H1 (cell line): ENCODE measurements around the gene MAGI1. TPM values are rescaled to one million over a fixed set of nuclear protein-coding genes. Genes with fewer than 3 reads are reported as not detected.

Experiments used
- CTCF ChIA-PET: fragments of 300-600 bp; sonication (Branson Sonifier 250); formaldehyde crosslinking; loops from one replicate; lab custom pipeline; 2021; ENCODE audit not compliant: partially characterized antibody; lab: Charles Lee
- POLR2A ChIA-PET: fragments of 300-600 bp; sonication (Branson Sonifier 250); formaldehyde crosslinking; loops from one replicate; lab custom pipeline; 2021; ENCODE audit warnings: inconsistent platforms; ENCODE audit not compliant: partially characterized antibody; lab: Charles Lee
- DNase-seq, 2 experiments: peaks; one replicate each; pipeline versions ENCODE4 v3.0.0 to v3.0.0-alpha.2; 2010 to 2022; ENCODE audit warnings: low spot score in 2 of 2, low read depth in 1 of 2, mixed read lengths in 1 of 2
- FAIRE-seq: peaks from 2 replicates; lab custom pipeline; 2011; peaks lifted over from hg19 to GRCh38; lab: Jason Lieb, UNC
- H2AFZ ChIP-seq: 2 replicates; pipeline ENCODE4 v1.8.1; 2012; ENCODE audit warnings: low read length, inconsistent platforms
- H2AK5ac ChIP-seq: 2 replicates; pipeline ENCODE4 v1.6.1; 2013; ENCODE audit warnings: low read depth, low read length
- H2BK120ac ChIP-seq: replicated peaks from 2 replicates; pipeline ENCODE3; 2013; ENCODE audit warnings: low read depth, low read length, inconsistent platforms
- H2BK12ac ChIP-seq: 2 replicates; pipeline ENCODE4 v1.6.1; 2013; ENCODE audit warnings: low read depth, low read length
- H2BK15ac ChIP-seq: 2 replicates; pipeline ENCODE4 v1.6.1; 2013; ENCODE audit warnings: low read length
- H2BK20ac ChIP-seq: 2 replicates; pipeline ENCODE4 v1.6.1; 2013; ENCODE audit warnings: low read length
- H2BK5ac ChIP-seq: 2 replicates; pipeline ENCODE4 v1.6.1; 2013; ENCODE audit warnings: low read depth, low read length
- H3K14ac ChIP-seq: 2 replicates; pipeline ENCODE4 v1.6.1; 2013; ENCODE audit warnings: inconsistent platforms; ENCODE audit not compliant: insufficient read length
- H3K18ac ChIP-seq: 2 replicates; pipeline ENCODE4 v1.6.1; 2013; ENCODE audit warnings: low read length; ENCODE audit errors: extremely low read depth
- H3K23ac ChIP-seq: 2 replicates; pipeline ENCODE4 v1.6.1; 2013; ENCODE audit warnings: inconsistent platforms; ENCODE audit not compliant: insufficient read length
- H3K23me2 ChIP-seq: 2 replicates; pipeline ENCODE4 v1.6.1; 2013; ENCODE audit warnings: low read depth, low read length
- H3K27ac ChIP-seq: 2 replicates; pipeline ENCODE4 v1.6.1; 2011; ENCODE audit warnings: low read depth, low read length, inconsistent platforms
- H3K27me3 ChIP-seq, 4 experiments: replicated peaks in 1 of 4; 1 replicate in 1 of 4; 2 replicates in 3 of 4; pipeline versions ENCODE4 v1.6.1 to v1.8.1; 2011 to 2013; ENCODE audit warnings: low read length in 3 of 4, mild to moderate bottlenecking in 3 of 4, inconsistent platforms in 2 of 4, mixed read lengths in 2 of 4, moderate library complexity in 1 of 4; ENCODE audit not compliant: control insufficient read depth in 3 of 4, insufficient read depth in 3 of 4; ENCODE audit errors: extremely low read depth in 1 of 4
- H3K36me3 ChIP-seq, 4 experiments: 2 replicates each; pipeline versions ENCODE4 v1.6.1 to v1.8.1; 2011 to 2013; ENCODE audit warnings: mild to moderate bottlenecking in 4 of 4, low read length in 3 of 4, moderate library complexity in 2 of 4, control low read depth in 1 of 4, inconsistent platforms in 1 of 4; ENCODE audit not compliant: insufficient read depth in 4 of 4, control insufficient read depth in 2 of 4
- H3K4ac ChIP-seq: replicated peaks from 2 replicates; pipeline ENCODE3; 2013; ENCODE audit warnings: low read length, low read depth, mixed read lengths, inconsistent platforms; ENCODE audit not compliant: insufficient read length
- H3K4me1 ChIP-seq, 4 experiments: replicated peaks in 1 of 4; 1 replicate in 1 of 4; 2 replicates in 3 of 4; pipeline versions ENCODE4 v1.6.1 to v1.8.1; 2011 to 2013; ENCODE audit warnings: low read length in 3 of 4, inconsistent platforms in 2 of 4, mixed read lengths in 1 of 4; ENCODE audit not compliant: insufficient read depth in 4 of 4, control insufficient read depth in 3 of 4
- H3K4me2 ChIP-seq, 2 experiments: 2 replicates each; pipeline versions ENCODE4 v1.6.1 to v1.8.1; 2011 to 2013; ENCODE audit warnings: low read depth in 2 of 2, low read length in 2 of 2, control low read depth in 1 of 2, inconsistent platforms in 1 of 2, mild to moderate bottlenecking in 1 of 2; ENCODE audit not compliant: insufficient read depth in 1 of 2
- H3K4me3 ChIP-seq, 4 experiments: fragments of 200-600, 300-600 bp in 1 of 4; sonication (generic), shearing (Covaris generic), sonication (Bioruptor Twin) in 1 of 4; 2 replicates each; pipeline versions ENCODE4 v1.5.1 to v1.8.1; 2011 to 2016; ENCODE audit warnings: low read length in 4 of 4, low read depth in 3 of 4, control low read depth in 2 of 4, inconsistent platforms in 2 of 4, mild to moderate bottlenecking in 2 of 4, mixed read lengths in 1 of 4, moderate library complexity in 1 of 4; ENCODE audit not compliant: insufficient read depth in 2 of 4; ENCODE audit errors: extremely low read depth in 1 of 4
- H3K56ac ChIP-seq: replicated peaks from 2 replicates; pipeline ENCODE3; 2013; ENCODE audit warnings: low read depth, mild to moderate bottlenecking, mixed read lengths, low read length, inconsistent platforms; ENCODE audit not compliant: insufficient read length
- H3K79me1 ChIP-seq: 2 replicates; pipeline ENCODE4 v1.6.1; 2013; ENCODE audit warnings: low read depth, low read length, control low read depth
- H3K79me2 ChIP-seq, 2 experiments: 2 replicates each; pipeline versions ENCODE4 v1.6.1 to v1.8.1; 2012 to 2013; ENCODE audit warnings: low read length in 2 of 2, mild to moderate bottlenecking in 2 of 2, inconsistent platforms in 1 of 2; ENCODE audit not compliant: insufficient read depth in 2 of 2, control insufficient read depth in 1 of 2
- H3K9ac ChIP-seq, 4 experiments: replicated peaks in 1 of 4; 1 replicate in 1 of 4; 2 replicates in 3 of 4; pipeline versions ENCODE4 v1.6.1 to v1.8.1; 2011 to 2013; ENCODE audit warnings: low read depth in 3 of 4, low read length in 3 of 4, control low read depth in 2 of 4, mild to moderate bottlenecking in 2 of 4, moderate library complexity in 2 of 4, inconsistent platforms in 1 of 4; ENCODE audit errors: extremely low read depth in 1 of 4
- H3K9me3 ChIP-seq, 2 experiments: 2 replicates each; pipeline versions ENCODE4 v1.6.1 to v1.8.1; 2012 to 2013; ENCODE audit warnings: mild to moderate bottlenecking in 2 of 2, moderate library complexity in 2 of 2, control low read depth in 1 of 2, inconsistent platforms in 1 of 2, low read depth in 1 of 2, low read length in 1 of 2, mixed read lengths in 1 of 2; ENCODE audit not compliant: insufficient read depth in 2 of 2
- H4K20me1 ChIP-seq, 2 experiments: replicated peaks in 1 of 2; 2 replicates each; pipeline versions ENCODE3 to v1.8.1; 2011 to 2013; ENCODE audit warnings: inconsistent platforms in 2 of 2, low read length in 2 of 2, mild to moderate bottlenecking in 1 of 2; ENCODE audit not compliant: insufficient read depth in 2 of 2, control insufficient read depth in 1 of 2
- H4K5ac ChIP-seq: 2 replicates; pipeline ENCODE4 v1.6.1; 2013; ENCODE audit warnings: low read length, low read depth, mixed read lengths, inconsistent platforms; ENCODE audit not compliant: insufficient read length
- H4K8ac ChIP-seq: 2 replicates; pipeline ENCODE4 v1.8.0; 2013; ENCODE audit warnings: mild to moderate bottlenecking, moderate library complexity, low read length, inconsistent platforms; ENCODE audit not compliant: insufficient read depth; ENCODE audit errors: extremely low read depth
- H4K91ac ChIP-seq: replicated peaks from 2 replicates; pipeline ENCODE3; 2013; ENCODE audit warnings: low read length, mixed read lengths, inconsistent platforms; ENCODE audit not compliant: insufficient read length
- PHF8 ChIP-seq: fragments of 200-600 bp; sonication (generic); conservative IDR thresholded peaks from 2 replicates; pipeline ENCODE4 v1.7.1; 2012; ENCODE audit warnings: low read depth, mild to moderate bottlenecking, inconsistent platforms, low read length, moderate library complexity
- WGBS, 2 experiments: shearing (Covaris generic) in 1 of 2; methylation state at CpG; one replicate each; pipeline versions ENCODE4 v1.1.6 to v1.1.7; 2013 to 2015; ENCODE audit warnings: low lambda C conversion rate in 2 of 2, mixed read lengths in 2 of 2, inconsistent platforms in 1 of 2, low coverage in 1 of 2, missing lambda C conversion rate in 1 of 2; ENCODE audit not compliant: insufficient replicate concordance in 2 of 2, insufficient coverage in 1 of 2, insufficient read length in 1 of 2; ENCODE audit errors: extremely low coverage in 1 of 2, missing lambda C conversion rate in 1 of 2; 5-methylcytosine and 5-hydroxymethylcytosine counted together
- polyA plus RNA-seq, 7 experiments: library from polyadenylated mRNA; depleted of rRNA in 3 of 7; stranded (reverse) in 5 of 7; unstranded in 2 of 7; fragments of >200 nt in 5 of 7; fragments of 200-250 nt in 2 of 7; gene quantifications; 1 replicate in 5 of 7; 2 replicates in 1 of 7; 4 replicates in 1 of 7; pipeline versions ENCODE4 v1.2.1 to v1.2.3, GENCODE V29; 2011 to 2013; ENCODE audit warnings: missing spikeins in 2 of 7, mixed read lengths in 2 of 7
- total RNA-seq: library from RNA; stranded (reverse); fragmentation: NEBNext Ultra II Directional; extraction: Animal tissue kit (Norgen Biotek cat#: 25700); gene quantifications from 2 replicates; pipeline ENCODE4 v1.2.1, GENCODE V29; 2021
- TF ChIP-seq, protein P1 (sequence below), 3 experiments: IDR thresholded peaks; 1 replicate in 2 of 3; 2 replicates in 1 of 3; pipeline versions ENCODE4 v1.5.1 to v1.6.1; 2011; ENCODE audit warnings: low read length in 3 of 3, mild to moderate bottlenecking in 3 of 3, inconsistent platforms in 2 of 3, low read depth in 1 of 3, moderate library complexity in 1 of 3; ENCODE audit not compliant: insufficient read depth in 1 of 3; ENCODE audit errors: control extremely low read depth in 1 of 3

The MAGI1 gene
- total and polyA plus RNA-seq, 2 of the 8 experiments (the other 6 are each of a cell fraction or from before 2014, with no cell fraction given): 19.8 to 78.0 TPM

DNA sequence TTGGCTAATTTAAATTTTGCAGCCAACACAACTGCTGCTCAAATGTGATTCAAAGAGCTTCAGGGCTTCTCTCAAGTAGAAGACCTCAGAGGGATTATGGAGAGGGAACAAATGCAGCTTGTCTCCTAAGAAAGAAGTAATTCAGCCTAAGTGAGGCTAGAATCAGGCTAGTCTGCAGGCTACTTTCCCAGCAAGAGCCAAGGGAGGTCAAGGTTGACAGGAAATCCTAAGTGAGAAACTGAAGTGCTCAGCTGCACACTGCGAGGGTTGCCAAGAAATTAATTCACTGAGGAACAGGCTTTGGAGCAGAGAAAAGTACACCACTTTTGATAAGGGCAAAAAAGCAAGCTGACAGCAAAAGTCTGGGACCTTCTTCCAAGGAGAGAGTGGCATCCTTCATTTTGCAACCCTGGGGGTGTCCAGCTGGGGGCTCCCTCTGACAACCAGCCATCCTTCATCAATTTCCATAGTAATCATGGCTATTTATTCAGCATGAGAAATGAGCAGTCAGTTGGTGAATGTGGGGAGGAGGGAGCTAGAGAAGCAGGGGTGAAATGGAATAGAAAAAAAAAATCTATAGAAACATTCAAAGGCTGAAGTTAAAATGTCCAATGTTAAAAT, 704.6 kb downstream of the MAGI1 start:
- H3K23me2 ChIP-seq: no peaks in the 10 kb centered on the region
- POLR2A ChIA-PET: interaction anchor here (0.9 kb wide), 1 partner anchor 94 kb away, joined by 4 read pairs; no protein-coding TSS in a partner anchor
- H2BK20ac ChIP-seq: no peak overlapping the region
- H2AK5ac ChIP-seq: no peak overlapping the region
- no peaks in the 10 kb centered on the region for H3K79me2 ChIP-seq
- WGBS, 2 experiments: 86% methylated on average over 1 of the region's 1 CpG; no CpG with 5 or more reads in 1 of the 2 experiments
- H3K9me3 ChIP-seq: no peaks in the 10 kb centered on the region
- no peak overlapping the region for H3K27ac ChIP-seq
- H3K36me3 ChIP-seq: no peaks in the 10 kb centered on the region
- no peak overlapping the region for H2BK5ac ChIP-seq
- H2BK12ac ChIP-seq: no peak overlapping the region
- H3K56ac ChIP-seq: no peak overlapping the region
- no peaks in the 10 kb centered on the region for H4K20me1 ChIP-seq
- H3K4me3 ChIP-seq: no peak overlapping the region
- DNase-seq: peak in 1 of 2 experiments; percentile 63
- H2AFZ ChIP-seq: no peak overlapping the region
- H3K14ac ChIP-seq: no peak overlapping the region
- H3K27me3 ChIP-seq: no peaks in the 10 kb centered on the region
- H4K5ac ChIP-seq: no peak overlapping the region
- H3K4me2 ChIP-seq: no peak overlapping the region
- H4K8ac ChIP-seq: no peak overlapping the region
- no peak overlapping the region for H2BK120ac ChIP-seq
- CTCF ChIA-PET: interaction anchor here (0.6 to 3.5 kb wide), 27 partner anchors 8 to 915 kb away, joined by 3 to 17 read pairs (median 6); no protein-coding TSS in a partner anchor
- H3K9ac ChIP-seq: no peak overlapping the region
- 0 out of 2 replicates have a peak overlapping the region, but pooled peaks have one; percentile 9 for H2BK15ac ChIP-seq
- H3K23ac ChIP-seq: no peak overlapping the region
- H3K4ac ChIP-seq: no peak overlapping the region
- H3K79me1 ChIP-seq: no peaks in the 10 kb centered on the region
- peaks cover 0 to 5% (median 0%) of the 10 kb centered on the region in 4 experiments; a peak in 1 of 7 replicates for H3K4me1 ChIP-seq
- H4K91ac ChIP-seq: no peak overlapping the region
- peak; percentile 76 for FAIRE-seq
- H3K18ac ChIP-seq: no peak overlapping the region
- TF ChIP-seq, protein P1, sequence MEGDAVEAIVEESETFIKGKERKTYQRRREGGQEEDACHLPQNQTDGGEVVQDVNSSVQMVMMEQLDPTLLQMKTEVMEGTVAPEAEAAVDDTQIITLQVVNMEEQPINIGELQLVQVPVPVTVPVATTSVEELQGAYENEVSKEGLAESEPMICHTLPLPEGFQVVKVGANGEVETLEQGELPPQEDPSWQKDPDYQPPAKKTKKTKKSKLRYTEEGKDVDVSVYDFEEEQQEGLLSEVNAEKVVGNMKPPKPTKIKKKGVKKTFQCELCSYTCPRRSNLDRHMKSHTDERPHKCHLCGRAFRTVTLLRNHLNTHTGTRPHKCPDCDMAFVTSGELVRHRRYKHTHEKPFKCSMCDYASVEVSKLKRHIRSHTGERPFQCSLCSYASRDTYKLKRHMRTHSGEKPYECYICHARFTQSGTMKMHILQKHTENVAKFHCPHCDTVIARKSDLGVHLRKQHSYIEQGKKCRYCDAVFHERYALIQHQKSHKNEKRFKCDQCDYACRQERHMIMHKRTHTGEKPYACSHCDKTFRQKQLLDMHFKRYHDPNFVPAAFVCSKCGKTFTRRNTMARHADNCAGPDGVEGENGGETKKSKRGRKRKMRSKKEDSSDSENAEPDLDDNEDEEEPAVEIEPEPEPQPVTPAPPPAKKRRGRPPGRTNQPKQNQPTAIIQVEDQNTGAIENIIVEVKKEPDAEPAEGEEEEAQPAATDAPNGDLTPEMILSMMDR (IDR thresholded peaks at IDR 0.05; ENCODE audit: control extremely low read depth in 1 of 3, insufficient read depth in 1 of 3, low read depth in 1 of 3, low read length in 3 of 3): peak; percentile 47 to 64 (median 59)
- no peak for TF ChIP-seq PHF8
